Motor neuron (in vitro differentiated cells): ENCODE data around the gene CDH13. TPM values are rescaled to one million over a fixed set of nuclear protein-coding genes. Genes with fewer than 3 reads are reported as not detected.

Experiments used
- ATAC-seq, 8 experiments: fragments of 200-7000 bp; cut with Tn5 transposase; replicated peaks in 6 of 8; 2 replicates each; pipeline ENCODE4 v1.8.0; 2021; ENCODE audit warnings: mild to moderate bottlenecking in 8 of 8, moderate library complexity in 8 of 8
- H3K27ac ChIP-seq, 2 donors: fragments of 250-450 bp; sonication (Bioruptor Pico); 2 replicates each; pipeline ENCODE4 v1.9.0; 2021; ENCODE audit warnings: antibody characterized with exemption in 2 of 2, mild to moderate bottlenecking in 2 of 2, moderate library complexity in 1 of 2
- H3K4me1 ChIP-seq, 2 donors: fragments of 250-450 bp; sonication (Bioruptor Pico); replicated peaks in 1 of 2; 2 replicates each; pipeline ENCODE4 v1.6.1; 2021; ENCODE audit warnings: antibody characterized with exemption in 2 of 2, mild to moderate bottlenecking in 2 of 2, moderate library complexity in 1 of 2
- H3K4me3 ChIP-seq, 5 donors: fragments of 250-450 bp; sonication (Bioruptor Pico); 2 replicates each; pipeline ENCODE4 v1.9.0; 2021; ENCODE audit warnings: antibody characterized with exemption in 5 of 5, mild to moderate bottlenecking in 5 of 5, moderate library complexity in 4 of 5
- WGBS, 10 experiments: fragments of 450-650 bp; shearing (Covaris generic); methylation state at CpG; one replicate each; pipeline ENCODE4 v1.0.0; 2022; 5-methylcytosine and 5-hydroxymethylcytosine counted together
- in situ Hi-C, 9 experiments: fragments of 400-800 bp; cut with MboI; loops; one replicate each; pipeline ENCODE4 v1.15.0; 2021; ENCODE audit warnings: low sequenced_read_pairs in 9 of 9, low pct_unique_long_range_greater_than_20kb in 2 of 9; ENCODE audit not compliant: unreplicated experiment in 9 of 9
- total RNA-seq, 8 experiments: library from RNA; unstranded; fragments of 300-600 nt; gene quantifications; 2 replicates each; pipeline versions ENCODE4 v1.2.3 to v1.2.4, GENCODE V29; 2022

CDH13 gene
- total RNA-seq, 8 experiments from 2014 or later = 0.42 to 10.3 (median 3.4) TPM

- Histone ChIP-seq H3K4me3 (no peak overlapping the region), H3K4me1 (peaks cover 3 to 8% of the 10 kb centered on the region in 2 donors), H3K27ac (no peak overlapping the region)
- 0 to 100% (median 60%) methylated on average over 1 of the region's 1 CpG; no CpG with 5 or more reads in 5 of the 10 experiments for WGBS, 10 experiments
- in situ Hi-C loops = no loop called here
- no peak for ATAC-seq
Observed at GRCh38 chr16:82862057-82862456, 235.3 kb downstream of the CDH13 start.

GRCh38 chr16:82864332-82865040 is 237.7 kb downstream of the CDH13 start:
- no peak overlapping the region for H3K27ac ChIP-seq
- in situ Hi-C loops = no loop called here
- H3K4me1 ChIP-seq = peaks cover 0 to 13% of the 10 kb centered on the region in 2 donors
- no peak overlapping the region for H3K4me3 ChIP-seq
- WGBS, 10 experiments = 20 to 90% (median 65%) methylated on average over 1 to 7 of the region's 9 CpGs; no CpG with 5 or more reads in 3 of the 10 experiments
- no peak for ATAC-seq

DNA sequence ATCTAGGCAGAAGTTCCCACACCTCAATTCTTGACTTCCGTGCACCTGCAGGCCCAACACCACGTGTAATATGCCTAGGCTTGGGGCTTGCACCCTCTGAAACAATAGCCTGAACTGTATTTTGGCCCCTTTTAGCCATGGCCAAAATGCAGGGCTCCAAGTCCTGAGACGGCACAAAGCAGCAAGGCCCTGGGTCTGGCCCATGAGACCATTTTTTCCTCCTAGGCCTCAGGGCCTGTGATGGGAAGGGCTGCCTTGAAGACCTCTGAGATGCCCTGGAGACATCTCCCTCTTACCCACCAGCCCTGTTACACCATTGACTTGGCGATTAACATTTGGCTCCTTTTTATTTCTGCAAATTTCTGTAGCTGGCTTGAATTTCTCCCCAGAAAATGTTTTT is 238.6 kb downstream of the CDH13 start:
- Histone ChIP-seq H3K4me3 (no peak overlapping the region), H3K27ac (no peak overlapping the region), H3K4me1 (peaks cover 0 to 7% of the 10 kb centered on the region in 2 donors)
- ATAC-seq = no peak
- in situ Hi-C loops = no loop called here
- 50 to 100% (median 88%) methylated on average over 1 to 3 of the region's 4 CpGs; no CpG with 5 or more reads in 1 of the 10 experiments for WGBS, 10 experiments

DNA sequence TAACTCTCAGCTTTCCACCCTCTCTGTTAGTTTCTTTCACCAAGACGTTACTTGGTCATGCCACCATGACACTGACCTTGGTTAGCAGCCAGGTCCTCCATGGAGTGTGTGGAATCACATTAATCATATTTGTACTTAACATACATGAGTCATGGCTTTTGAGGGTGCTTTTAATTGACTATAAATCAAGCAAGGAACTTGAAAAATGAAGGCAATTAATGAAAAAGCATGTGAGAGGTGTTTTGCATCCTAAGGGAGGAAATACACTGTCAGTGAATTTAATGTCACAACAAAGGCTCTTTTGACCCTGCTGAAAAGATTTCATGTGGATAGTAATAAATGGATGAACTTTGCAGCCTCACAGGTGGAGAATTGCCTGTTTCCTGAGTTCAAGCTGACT is 240.7 kb downstream of the CDH13 start:
- no peak overlapping the region for H3K4me3 ChIP-seq
- in situ Hi-C loops = no loop called here
- peak in 5 of 8 experiments; percentile 80 to 97 (median 96) for ATAC-seq
- no peak overlapping the region for H3K27ac ChIP-seq
- H3K4me1 ChIP-seq = peaks cover 0 to 7% of the 10 kb centered on the region in 2 donors
- WGBS, 10 experiments = 36 to 100% (median 60%) methylated on average over 1 of the region's 1 CpG; no CpG with 5 or more reads in 3 of the 10 experiments

DNA sequence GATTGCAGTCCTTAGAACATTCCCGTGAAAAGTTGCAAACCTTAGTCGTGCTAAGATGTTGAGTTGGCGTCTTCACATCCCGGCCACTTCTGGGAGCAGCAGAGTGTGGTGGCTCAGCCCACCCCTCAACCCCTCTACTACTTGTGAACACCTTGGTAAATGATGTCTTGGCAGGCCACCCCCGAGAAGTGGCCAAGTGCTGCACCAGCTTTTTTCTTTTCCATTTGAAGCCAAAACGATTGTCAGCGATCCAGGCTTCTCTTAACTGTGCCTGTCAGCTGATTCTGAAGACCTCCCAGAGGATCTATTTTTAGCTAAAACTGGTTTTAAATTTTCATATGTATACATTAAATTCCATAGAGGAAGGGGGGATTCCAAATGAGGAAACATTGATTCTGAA is 247.5 kb downstream of the CDH13 start:
- ATAC-seq = no peak
- 51 to 100% (median 67%) methylated on average over 1 to 5 of the region's 7 CpGs; no CpG with 5 or more reads in 1 of the 10 experiments for WGBS, 10 experiments
- H3K4me1 ChIP-seq = no peaks in the 10 kb centered on the region
- H3K27ac ChIP-seq = no peak overlapping the region
- H3K4me3 ChIP-seq = no peak overlapping the region
- in situ Hi-C loops = no loop called here

- no peak overlapping the region for H3K27ac ChIP-seq
- no peak overlapping the region for H3K4me3 ChIP-seq
- 17 to 100% (median 69%) methylated on average over 1 of the region's 1 CpG; no CpG with 5 or more reads in 6 of the 10 experiments for WGBS, 10 experiments
- H3K4me1 ChIP-seq = no peaks in the 10 kb centered on the region
- ATAC-seq = no peak
- in situ Hi-C loops = no loop called here
Observed at GRCh38 chr16:82874672-82875071, 247.9 kb downstream of the CDH13 start.

DNA sequence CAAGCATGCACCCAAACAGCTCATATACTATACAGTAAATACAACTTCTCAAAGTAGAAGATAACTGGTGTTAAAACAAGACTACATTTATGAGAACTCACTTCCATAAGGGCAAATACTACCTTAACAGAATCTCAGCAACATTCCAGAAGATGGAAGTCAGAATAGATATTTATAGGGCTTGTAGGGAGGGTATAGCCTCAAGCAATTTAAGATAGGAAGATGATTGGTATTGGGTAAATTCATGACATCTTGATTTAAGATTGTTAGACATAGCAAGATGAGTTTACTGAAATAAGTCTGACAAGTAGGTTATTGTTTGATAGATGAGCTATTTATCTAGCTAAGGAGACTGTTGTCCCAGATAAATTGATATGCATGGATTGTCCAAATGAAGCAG is 250.2 kb downstream of the CDH13 start:
- Histone ChIP-seq H3K4me1 (peaks cover 5 to 8% of the 10 kb centered on the region in 2 donors), H3K27ac (no peak overlapping the region), H3K4me3 (no peak overlapping the region)
- no peak for ATAC-seq
- in situ Hi-C loops = no loop called here

DNA sequence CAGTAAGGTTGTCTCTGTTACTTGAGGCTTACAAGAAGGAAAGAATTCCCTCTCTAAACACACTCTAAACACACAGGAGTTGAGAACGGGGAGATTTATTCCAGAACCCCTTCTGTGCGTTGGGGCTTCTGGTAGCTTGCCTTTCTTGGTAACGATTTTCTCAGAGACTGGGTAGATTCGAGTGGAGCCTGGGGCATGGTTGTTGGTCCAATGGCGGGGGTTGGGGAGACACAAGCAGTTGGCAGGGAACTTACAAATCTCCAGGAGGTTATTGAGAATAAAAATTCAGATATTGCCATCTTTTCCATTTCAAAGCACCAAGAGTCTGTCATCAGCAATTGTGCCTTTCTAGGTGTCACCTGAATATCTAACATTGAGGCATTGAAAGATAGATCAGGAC is 251.7 kb downstream of the CDH13 start:
- H3K4me1 ChIP-seq = peaks cover 6 to 9% of the 10 kb centered on the region in 2 donors
- in situ Hi-C loops = no loop called here
- H3K4me3 ChIP-seq = no peak overlapping the region
- H3K27ac ChIP-seq = no peak overlapping the region
- no peak for ATAC-seq
- WGBS, 10 experiments = 0 to 100% (median 86%) methylated on average over 2 to 4 of the region's 5 CpGs; no CpG with 5 or more reads in 5 of the 10 experiments

GRCh38 chr16:82880346-82880745 is 253.6 kb downstream of the CDH13 start:
- H3K4me3 ChIP-seq = no peak overlapping the region
- no peak overlapping the region for H3K27ac ChIP-seq
- in situ Hi-C loops = no loop called here
- H3K4me1 ChIP-seq = peaks cover 6 to 9% of the 10 kb centered on the region in 2 donors
- WGBS, 10 experiments = 33 to 100% (median 77%) methylated on average over 1 to 4 of the region's 4 CpGs
- ATAC-seq = no peak

DNA sequence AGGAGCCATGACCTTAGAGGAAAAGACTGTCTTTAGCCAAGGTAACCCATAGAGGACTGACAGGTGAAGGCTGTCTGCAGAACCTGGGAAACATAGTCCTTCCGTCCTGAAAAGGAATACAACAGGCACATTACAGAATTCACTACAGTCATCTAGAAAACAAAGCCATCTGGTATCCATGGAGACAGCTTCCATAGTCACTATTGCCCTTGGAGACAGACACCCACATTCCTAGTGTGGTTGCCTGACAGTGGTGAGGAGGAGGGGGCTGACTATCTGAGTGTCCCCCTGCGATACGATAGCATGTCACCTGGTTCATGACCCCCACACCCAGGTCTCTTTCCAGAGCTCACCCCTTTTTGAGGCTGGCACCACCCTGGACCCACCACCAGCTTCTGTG is 254.7 kb downstream of the CDH13 start:
- in situ Hi-C loops = no loop called here
- Histone ChIP-seq H3K27ac (no peak overlapping the region), H3K4me1 (peaks cover 6 to 9% of the 10 kb centered on the region in 2 donors), H3K4me3 (no peak overlapping the region)
- ATAC-seq = peak in 5 of 8 experiments; percentile 39 to 84 (median 47)
- 72% methylated on average over 3 of the region's 3 CpGs; no CpG with 5 or more reads in 9 of the 10 experiments for WGBS, 10 experiments

DNA sequence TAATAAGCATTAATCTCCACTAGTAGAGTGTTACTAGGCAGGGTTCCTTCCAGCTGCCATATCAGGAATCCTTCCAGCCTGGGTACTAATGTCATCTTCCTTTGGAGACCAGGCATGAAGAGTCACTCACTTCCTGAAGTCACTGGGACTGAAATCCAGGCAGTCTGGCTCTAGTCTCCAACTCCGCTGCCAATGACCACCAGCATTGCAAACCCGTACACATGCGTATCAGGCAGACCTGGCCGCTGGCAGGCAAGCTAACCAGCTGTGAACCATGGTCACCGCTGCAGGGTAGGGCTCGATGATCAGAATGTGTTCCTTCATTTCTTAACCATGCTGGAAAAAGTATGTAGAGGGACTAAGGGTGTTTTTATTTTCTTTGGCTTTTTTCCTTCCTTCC is 255.5 kb downstream of the CDH13 start:
- 48 to 100% (median 91%) methylated on average over 3 to 6 of the region's 6 CpGs; no CpG with 5 or more reads in 4 of the 10 experiments for WGBS, 10 experiments
- Histone ChIP-seq H3K4me3 (no peak overlapping the region), H3K27ac (no peak overlapping the region), H3K4me1 (peaks cover 6 to 9% of the 10 kb centered on the region in 2 donors)
- peak in 1 of 8 experiments; percentile 47 for ATAC-seq
- in situ Hi-C loops = no loop called here

- peaks cover 6 to 9% of the 10 kb centered on the region in 2 donors for H3K4me1 ChIP-seq
- no peak for ATAC-seq
- in situ Hi-C loops = no loop called here
- WGBS, 10 experiments = 27 to 85% (median 63%) methylated on average over 1 to 5 of the region's 5 CpGs; no CpG with 5 or more reads in 2 of the 10 experiments
- no peak overlapping the region for H3K27ac ChIP-seq
- no peak overlapping the region for H3K4me3 ChIP-seq
Observed at GRCh38 chr16:82882982-82883835, 256.4 kb downstream of the CDH13 start.

- H3K4me1 ChIP-seq = peaks cover 6 to 11% of the 10 kb centered on the region in 2 donors
- no peak for ATAC-seq
- in situ Hi-C loops = no loop called here
- WGBS, 10 experiments = 59 to 100% (median 100%) methylated on average over 2 to 4 of the region's 4 CpGs; no CpG with 5 or more reads in 2 of the 10 experiments
- no peak overlapping the region for H3K4me3 ChIP-seq
- no peak overlapping the region for H3K27ac ChIP-seq
Observed at GRCh38 chr16:82884320-82884898, 257.6 kb downstream of the CDH13 start.
